Mammary microvascular endothelial cell (primary cell): ENCODE data around the gene NUCB2. TPM values are rescaled to one million over a fixed set of nuclear protein-coding genes. Genes with fewer than 3 reads are reported as not detected.

ENCODE experiments used
- total RNA-seq: library from RNA; depleted of rRNA; stranded (reverse); fragments of >200 nt; gene quantifications from 2 replicates; pipeline ENCODE4 v1.2.3, GENCODE V29; 2015

Gene NUCB2
- total RNA-seq, result 41.8 and 52.0 TPM in 2 replicates

DNA sequence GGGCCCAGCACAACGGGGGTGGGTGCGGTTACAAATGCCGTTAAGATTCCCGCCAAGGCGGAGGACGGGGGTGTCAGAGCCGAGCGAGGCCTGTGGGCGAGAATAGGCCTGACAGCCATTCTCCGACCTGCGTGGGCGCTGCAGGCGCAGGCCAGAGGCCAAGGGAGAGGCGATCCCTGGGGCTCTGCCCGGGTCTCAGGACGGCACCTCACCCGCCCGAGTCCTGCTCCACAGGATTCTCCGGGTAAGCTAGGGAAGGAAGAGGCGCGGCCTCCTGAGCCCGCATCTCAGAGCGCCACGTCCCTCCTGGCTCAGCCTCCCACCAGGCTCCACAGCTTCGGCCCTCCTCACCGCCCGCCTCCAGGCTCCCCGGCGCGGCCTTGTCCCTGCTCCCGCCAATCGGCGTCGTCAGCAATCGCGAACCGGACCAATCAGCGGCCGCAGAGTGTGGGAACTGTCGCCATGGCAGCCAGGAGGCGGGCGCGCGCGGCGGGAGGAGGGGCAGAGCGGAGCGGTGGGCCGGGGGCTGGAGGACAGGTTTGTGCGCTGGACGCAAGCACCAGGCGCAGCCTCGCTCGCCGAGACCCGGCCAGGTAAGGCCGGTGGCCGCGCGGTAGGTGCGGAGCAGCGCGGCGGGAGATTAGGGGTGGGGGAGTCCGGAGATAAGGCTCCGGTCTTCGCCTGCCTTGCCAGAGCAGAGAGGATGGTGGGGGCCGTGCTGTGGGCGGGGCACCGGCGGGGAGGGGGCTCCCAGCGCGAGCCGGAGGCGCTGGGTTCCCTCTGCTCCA lies at the start of gene NUCB2:
NUCB2 (plus strand) TSS at position 504 of the 788 bp plus-strand sequence. CDS start 18,585 bp downstream, outside the sequence.

DNA sequence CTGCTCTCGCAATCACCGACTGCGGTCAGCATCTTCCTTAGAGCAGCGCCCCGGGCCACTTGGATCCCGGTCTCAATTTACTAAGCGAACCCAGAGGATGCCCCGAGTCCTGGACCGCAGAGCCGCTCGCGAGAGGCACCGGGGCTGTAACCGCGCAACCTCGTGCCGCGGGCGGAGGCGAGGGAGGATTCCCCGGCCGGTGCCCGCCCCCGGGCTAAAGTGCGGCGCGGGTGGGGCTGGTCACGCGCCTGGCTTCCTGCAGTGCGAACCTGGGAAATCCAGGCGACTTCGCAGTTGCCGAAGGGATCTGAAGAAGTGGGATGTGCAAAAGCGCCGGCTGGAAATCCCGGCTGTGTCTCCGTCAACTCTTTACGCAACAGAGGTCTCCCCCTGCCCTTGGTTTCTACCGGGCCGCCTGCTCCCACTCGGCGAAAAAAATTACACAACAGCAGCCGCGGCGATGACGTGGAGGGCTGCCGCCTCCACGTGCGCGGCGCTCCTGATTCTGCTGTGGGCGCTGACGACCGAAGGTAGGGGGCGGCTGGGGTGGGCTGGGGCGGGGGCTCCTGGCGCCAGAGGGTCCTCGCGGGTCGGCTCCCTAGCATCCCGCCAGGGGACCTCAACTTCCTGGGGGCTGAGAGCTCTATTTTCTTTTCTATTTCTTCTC lies 75.1 kb downstream of the NUCB2 start, which contains the start of gene NCR3LG1:
NCR3LG1 (plus strand) TSS at position 291 of the 667 bp plus-strand sequence; CDS start at position 461, 170 bp downstream.

Other genes starting within 250 kb of the NUCB2 start
- gene RPS13, start 199.1 kb upstream of the NUCB2 start, total RNA-seq, result 1,477 and 1,597 TPM in 2 replicates
- gene PIK3C2A, start 68.8 kb upstream of the NUCB2 start, total RNA-seq, result 90.7 and 104 TPM in 2 replicates
- gene NCR3LG1, start 75.1 kb downstream of the NUCB2 start, total RNA-seq, result 5.0 and 7.2 TPM in 2 replicates
- 0.30 and 0.67 TPM in 2 replicates for gene KCNJ11, start 111.9 kb downstream of the NUCB2 start, total RNA-seq
- not detected in 2 replicates for gene ABCC8, start 200.1 kb downstream of the NUCB2 start, total RNA-seq